ENCODE results near the gene CASZ1. TPM values are rescaled to one million over a fixed set of nuclear protein-coding genes. Genes with fewer than 3 reads are reported as not detected.

Gene CASZ1
- total RNA-seq, 1 experiment from 2014 or later = 15.2 TPM

DNA sequence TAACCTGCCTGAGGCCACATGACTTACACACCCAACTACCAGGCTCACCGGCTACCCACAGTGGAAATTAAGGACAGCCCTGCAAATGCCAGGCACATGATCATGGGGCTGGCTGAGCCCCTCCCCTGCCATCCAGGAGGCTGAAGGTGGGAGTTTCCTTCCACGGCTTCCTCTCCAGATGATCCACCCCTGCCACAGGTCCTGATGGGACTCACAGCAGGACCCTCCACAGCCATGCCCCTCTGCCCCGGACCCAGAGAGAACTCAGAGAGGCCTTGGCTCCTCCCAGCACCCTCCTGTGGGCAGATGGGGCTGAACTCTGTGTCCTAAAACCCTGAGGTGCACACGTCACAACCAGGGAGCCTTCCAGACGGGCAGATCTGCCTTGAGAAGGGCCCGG lies 29.1 kb upstream of the CASZ1 start:
- no peak for TF ChIP-seq EZH2 (IDR thresholded peaks at IDR 0.05; ENCODE audit: low read depth)
- Histone ChIP-seq H2AFZ (no peak overlapping the region), H3K27me3 (ENCODE audit: insufficient read depth, low read depth) (no peaks in the 10 kb centered on the region), H3F3A (ENCODE audit: insufficient read depth, low read depth) (no peaks in the 10 kb centered on the region), H3K9me3 (ENCODE audit: insufficient read depth, low read depth) (no peaks in the 10 kb centered on the region), H4K20me1 (ENCODE audit: insufficient read depth) (no peaks in the 10 kb centered on the region), H3K4me3 (no peak overlapping the region), H3K79me2 (ENCODE audit: low read depth) (no peaks in the 10 kb centered on the region), H3K9me2 (ENCODE audit: insufficient read depth) (no peaks in the 10 kb centered on the region), H3K27ac (no peak overlapping the region), H3K4me2 (no peak overlapping the region), H3K4me1 (replicated peaks; ENCODE audit: insufficient read depth) (peaks cover under 1% of the 10 kb centered on the region; the same call in 1 of the 2 replicates), H3K36me3 (ENCODE audit: low read depth) (no peaks in the 10 kb centered on the region)
- no peak for DNase-seq
- no TSS peak for BruUV-seq (replicated peaks)
- intact Hi-C loops (cut with micrococcal nuclease; ENCODE audit: unreplicated experiment) = no loop called here
- ChIA-PET CTCF (no interaction called here), POLR2A (ENCODE audit: unreplicated experiment) (no interaction called here)

DNA sequence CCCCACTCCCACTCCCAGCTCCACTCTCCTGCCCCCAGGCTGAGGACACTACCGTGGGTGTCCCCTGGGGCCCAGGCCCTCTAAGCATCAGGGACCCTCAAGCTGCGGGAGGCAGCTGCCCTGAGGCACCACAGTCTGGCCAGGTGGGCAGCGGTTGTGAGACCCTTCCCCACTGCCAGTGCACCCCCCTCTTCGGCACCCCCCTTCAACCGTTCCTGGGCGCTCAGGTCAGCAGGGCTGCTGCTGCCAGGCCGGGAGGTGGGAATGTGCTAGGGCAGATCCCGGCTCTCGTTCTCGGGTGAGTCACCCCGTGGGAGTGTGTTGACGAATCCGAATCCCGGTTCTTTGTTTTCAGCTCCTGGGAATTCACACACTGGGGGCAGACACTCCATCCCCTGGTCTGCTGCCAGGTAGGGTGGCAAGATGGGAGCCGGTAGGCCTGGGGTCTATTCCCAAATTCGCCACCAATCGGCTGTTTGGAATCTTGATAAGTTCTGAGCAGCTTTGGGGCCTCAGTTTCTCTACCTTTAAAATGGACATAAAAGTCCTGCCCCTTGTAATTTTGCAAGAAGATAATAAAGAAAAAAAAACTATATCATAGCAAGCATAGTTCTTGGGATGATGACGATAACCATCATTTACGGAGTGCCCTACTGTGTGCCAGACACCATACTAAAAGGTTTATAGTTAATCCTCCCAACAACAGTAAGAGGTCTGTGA lies 28.5 kb upstream of the CASZ1 start:
- H3K27ac ChIP-seq = no peak overlapping the region
- POLR2A ChIA-PET (ENCODE audit: unreplicated experiment) = no interaction called here
- H3K9me2 ChIP-seq (ENCODE audit: insufficient read depth) = no peaks in the 10 kb centered on the region
- CTCF ChIA-PET = no interaction called here
- H3F3A ChIP-seq (ENCODE audit: insufficient read depth, low read depth) = no peaks in the 10 kb centered on the region
- intact Hi-C loops (cut with micrococcal nuclease; ENCODE audit: unreplicated experiment) = no loop called here
- H2AFZ ChIP-seq = no peak overlapping the region
- no peaks in the 10 kb centered on the region for H3K9me3 ChIP-seq (ENCODE audit: insufficient read depth, low read depth)
- no peaks in the 10 kb centered on the region for H4K20me1 ChIP-seq (ENCODE audit: insufficient read depth)
- no TSS peak for BruUV-seq (replicated peaks)
- H3K36me3 ChIP-seq (ENCODE audit: low read depth) = no peaks in the 10 kb centered on the region
- H3K4me1 ChIP-seq (replicated peaks; ENCODE audit: insufficient read depth) = no peaks in the 10 kb centered on the region; the same call in 1 of the 2 replicates
- no peak overlapping the region for H3K4me2 ChIP-seq
- TF ChIP-seq CTCF (conservative IDR thresholded peaks at IDR 0.05) = no peak
- no peak for TF ChIP-seq EZH2 (IDR thresholded peaks at IDR 0.05; ENCODE audit: low read depth)
- peak in 1 of 2 experiments; percentile 47 for DNase-seq
- no peaks in the 10 kb centered on the region for H3K79me2 ChIP-seq (ENCODE audit: low read depth)
- H3K27me3 ChIP-seq (ENCODE audit: insufficient read depth, low read depth) = no peaks in the 10 kb centered on the region
- no peak overlapping the region for H3K4me3 ChIP-seq

GRCh38 chr1:10823000-10823401 lies 26.6 kb upstream of the CASZ1 start:
- H3K4me2 ChIP-seq = no peak overlapping the region
- H3K9me2 ChIP-seq (ENCODE audit: insufficient read depth) = no peaks in the 10 kb centered on the region
- POLR2A ChIA-PET (ENCODE audit: unreplicated experiment) = no interaction called here
- no peaks in the 10 kb centered on the region for H4K20me1 ChIP-seq (ENCODE audit: insufficient read depth)
- DNase-seq = no peak
- TF ChIP-seq CTCF (conservative IDR thresholded peaks at IDR 0.05) (no peak), EZH2 (IDR thresholded peaks at IDR 0.05; ENCODE audit: low read depth) (no peak)
- H3K36me3 ChIP-seq (ENCODE audit: low read depth) = no peaks in the 10 kb centered on the region
- no peak overlapping the region for H3K4me3 ChIP-seq
- H3K27ac ChIP-seq = no peak overlapping the region
- CTCF ChIA-PET = no interaction called here
- H3K79me2 ChIP-seq (ENCODE audit: low read depth) = no peaks in the 10 kb centered on the region
- H3K9me3 ChIP-seq (ENCODE audit: insufficient read depth, low read depth) = no peaks in the 10 kb centered on the region
- intact Hi-C loops (cut with micrococcal nuclease; ENCODE audit: unreplicated experiment) = no loop called here
- H2AFZ ChIP-seq = no peak overlapping the region
- H3K27me3 ChIP-seq (ENCODE audit: insufficient read depth, low read depth) = no peaks in the 10 kb centered on the region
- no TSS peak for BruUV-seq (replicated peaks)
- no peaks in the 10 kb centered on the region; the same call in 1 of the 2 replicates for H3K4me1 ChIP-seq (replicated peaks; ENCODE audit: insufficient read depth)
- H3F3A ChIP-seq (ENCODE audit: insufficient read depth, low read depth) = no peaks in the 10 kb centered on the region

- Histone ChIP-seq H3K4me3 (no peak overlapping the region), H2AFZ (no peak overlapping the region), H3K27me3 (ENCODE audit: insufficient read depth, low read depth) (no peaks in the 10 kb centered on the region), H3K4me2 (no peak overlapping the region), H3K27ac (no peak overlapping the region), H3K4me1 (replicated peaks; ENCODE audit: insufficient read depth) (no peaks in the 10 kb centered on the region; the same call in 1 of the 2 replicates), H3K9me3 (ENCODE audit: insufficient read depth, low read depth) (no peaks in the 10 kb centered on the region), H3F3A (ENCODE audit: insufficient read depth, low read depth) (no peaks in the 10 kb centered on the region), H4K20me1 (ENCODE audit: insufficient read depth) (no peaks in the 10 kb centered on the region), H3K36me3 (ENCODE audit: low read depth) (no peaks in the 10 kb centered on the region), H3K79me2 (ENCODE audit: low read depth) (no peaks in the 10 kb centered on the region), H3K9me2 (ENCODE audit: insufficient read depth) (no peaks in the 10 kb centered on the region)
- ChIA-PET POLR2A (ENCODE audit: unreplicated experiment) (no interaction called here), CTCF (no interaction called here)
- intact Hi-C loops (cut with micrococcal nuclease; ENCODE audit: unreplicated experiment) = no loop called here
- TF ChIP-seq CTCF (conservative IDR thresholded peaks at IDR 0.05) (no peak), EZH2 (IDR thresholded peaks at IDR 0.05; ENCODE audit: low read depth) (no peak)
- no peak for DNase-seq
- BruUV-seq (replicated peaks) = no TSS peak
These were observed 24.9 kb upstream of the CASZ1 start for GRCh38 chr1:10821388-10821787.

All from PC-9 (cell line).